NOMO-1 (cell line): ENCODE results near the gene RBMX2.
"Not testable (repeated sequence)": the region's sequence is repeated elsewhere in the genome, so short reads cannot be mapped to it uniquely, and the experiment has no call there.

ENCODE experiments used
- DNase-seq, 2 experiments: peaks; one replicate each; lab custom pipeline; 2025; ENCODE audit not compliant: unreplicated experiment in 2 of 2; lab: John Stamatoyannopoulos, UW

Gene RBMX2

GRCh38 chrX:130401415-130402207 lies at the start of gene RBMX2:
RBMX2 (plus strand) TSS chrX:130401987; CDS start chrX:130402033, 46 bp downstream.
- DNase-seq: peak; percentile 38 to 75

- not testable (repeated sequence) for DNase-seq
Observed at GRCh38 chrX:130352050-130352449, 49.7 kb upstream of the RBMX2 start.

DNA sequence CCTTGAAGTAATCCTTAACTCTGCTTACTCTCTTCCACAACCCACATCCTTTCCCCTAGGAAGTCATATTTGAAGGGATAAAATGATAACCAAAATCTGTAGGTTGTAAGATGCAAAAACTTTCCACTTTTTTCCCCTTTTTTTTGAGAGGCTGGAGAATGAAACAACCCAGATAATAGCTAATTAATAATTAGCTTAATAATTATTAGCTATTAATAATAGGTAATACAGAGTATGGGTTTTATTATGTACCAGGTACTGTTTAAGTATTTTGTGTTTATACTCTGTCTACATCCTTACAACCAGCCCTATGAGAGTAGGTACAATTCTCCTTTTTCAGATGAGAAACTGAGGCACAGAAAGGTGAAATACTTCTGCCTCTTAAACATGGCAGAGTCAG lies 25.7 kb upstream of the RBMX2 start:
- no peak for DNase-seq

GRCh38 chrX:130378024-130378669 lies 23.6 kb upstream of the RBMX2 start:
- no peak for DNase-seq

DNA sequence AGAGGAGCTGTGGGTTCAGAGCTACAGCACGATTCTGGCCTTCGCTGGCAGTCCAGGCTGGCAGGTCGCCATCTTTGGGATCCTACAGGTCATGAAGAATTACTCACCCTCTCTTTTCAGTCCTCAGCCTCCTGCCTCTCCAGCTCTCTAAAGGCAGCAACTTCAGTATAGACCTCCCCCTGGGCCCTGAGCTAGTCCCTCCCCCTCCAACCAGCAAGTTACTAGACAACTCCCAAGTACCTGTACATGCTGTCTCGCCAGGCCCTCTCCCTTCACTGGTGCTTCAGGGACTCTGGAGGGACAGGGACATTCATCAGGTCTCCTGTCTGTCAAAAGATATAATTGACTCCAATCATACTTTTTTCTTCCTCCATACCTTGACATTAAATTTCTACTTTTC lies 16.3 kb upstream of the RBMX2 start, which contains the start of gene GPR119:
GPR119 (minus strand) TSS at position 155 of the 400 bp plus-strand sequence. CDS start 227 bp downstream, outside the sequence.
- DNase-seq: no peak

GRCh38 chrX:130386408-130386808 lies 15.4 kb upstream of the RBMX2 start:
- no peak for DNase-seq

GRCh38 chrX:130393451-130394074 lies 8.2 kb upstream of the RBMX2 start:
- no peak for DNase-seq

GRCh38 chrX:130395341-130395740 lies 6.4 kb upstream of the RBMX2 start:
- DNase-seq: no peak

- no peak for DNase-seq
Observed at GRCh38 chrX:130402208-130402684, 459 bp downstream of the RBMX2 start.

DNA sequence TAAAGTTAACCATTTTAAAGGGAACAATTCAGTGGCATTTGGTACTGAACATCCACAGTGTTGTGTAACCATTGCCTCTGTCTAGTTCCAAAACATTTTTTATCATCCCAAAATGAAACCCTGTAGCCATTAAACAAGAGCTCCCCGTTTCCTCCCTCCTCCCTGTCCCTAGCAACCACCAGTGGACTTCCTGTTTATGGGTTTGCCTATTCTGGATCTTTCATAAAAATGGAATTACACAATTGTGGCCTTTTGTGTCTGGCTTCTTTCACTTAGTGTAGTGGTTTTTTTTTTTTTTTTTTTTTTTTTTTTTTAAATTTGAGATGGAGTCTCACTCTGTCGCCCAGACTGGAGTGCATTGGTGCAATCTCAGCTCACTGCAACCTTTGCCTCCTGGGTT lies 11.6 kb downstream of the RBMX2 start:
- no peak for DNase-seq

DNA sequence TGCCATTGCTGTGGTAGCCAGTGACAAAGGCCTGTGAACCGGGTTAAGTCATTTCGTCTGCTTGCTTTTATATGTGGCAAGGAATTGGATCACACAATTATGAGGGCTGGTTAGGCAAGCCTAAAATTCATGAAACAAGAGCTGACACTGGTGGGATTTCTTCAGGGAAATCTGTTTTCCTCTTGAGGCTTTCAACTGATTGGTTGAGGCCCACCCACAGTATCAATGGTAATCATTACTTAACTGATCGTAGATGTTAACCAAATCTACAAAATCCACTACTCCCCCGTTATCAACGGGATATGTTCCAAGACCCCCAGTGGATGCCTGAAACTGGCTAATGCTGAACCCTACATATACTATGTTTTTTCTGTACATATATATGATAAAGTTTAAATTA lies 13.0 kb downstream of the RBMX2 start:
- DNase-seq: no peak

DNA sequence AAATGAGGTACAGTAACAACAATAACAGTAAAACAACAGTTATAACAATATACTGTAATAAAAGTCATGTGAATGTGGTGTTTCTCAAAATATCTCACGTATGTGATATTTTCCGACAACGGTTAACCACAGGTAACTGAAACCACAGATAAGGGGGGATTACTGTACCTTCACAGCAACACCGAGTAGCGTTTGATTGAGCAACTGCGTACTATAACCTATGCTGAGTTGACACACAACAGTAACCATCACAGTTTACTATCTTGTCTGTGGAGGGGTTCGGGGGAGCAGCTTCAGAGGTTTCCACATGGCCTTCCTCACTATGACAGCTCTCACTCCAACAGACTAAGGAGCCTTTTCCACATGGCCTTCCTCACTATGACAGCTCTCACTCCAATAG lies 13.4 kb downstream of the RBMX2 start:
- DNase-seq: no peak

DNA sequence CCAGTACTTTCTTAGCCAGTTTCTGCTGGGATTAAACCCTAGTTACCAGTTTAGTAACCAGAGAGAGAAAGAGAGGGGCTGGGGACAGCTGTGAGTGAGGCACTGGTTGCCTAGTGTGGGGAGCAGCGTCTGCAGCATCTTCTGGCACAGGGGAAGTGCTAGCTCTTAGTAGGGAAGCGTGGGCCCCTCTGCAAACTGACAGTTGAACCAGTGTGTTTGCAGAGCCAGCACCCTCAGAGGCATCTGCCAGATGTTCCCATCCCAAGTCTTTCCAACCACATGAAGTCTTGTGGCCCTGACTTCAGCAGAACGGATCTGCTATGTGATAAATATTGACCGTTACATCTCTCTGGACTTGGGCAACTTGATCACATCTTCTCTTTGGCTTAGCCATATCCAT lies 15.0 kb downstream of the RBMX2 start:
- no peak for DNase-seq

DNA sequence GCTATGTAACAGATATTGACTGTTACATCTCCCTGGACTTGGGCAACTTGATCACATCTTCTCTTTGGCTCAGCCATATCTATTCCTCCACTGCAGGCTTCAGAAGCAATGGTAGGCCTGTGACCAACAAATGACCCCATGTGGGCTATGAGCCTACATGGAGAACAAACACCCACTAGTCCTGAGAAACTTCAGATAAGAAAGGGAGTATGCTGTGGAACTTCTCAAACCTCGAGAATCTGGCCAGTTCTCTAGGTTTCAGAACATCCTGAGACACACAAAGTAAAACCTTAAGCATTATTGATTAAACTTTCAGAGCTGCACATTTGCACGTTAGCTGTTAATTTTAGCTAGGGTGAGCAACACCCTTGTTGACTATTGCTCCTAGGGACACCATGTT lies 16.3 kb downstream of the RBMX2 start:
- no peak for DNase-seq

DNA sequence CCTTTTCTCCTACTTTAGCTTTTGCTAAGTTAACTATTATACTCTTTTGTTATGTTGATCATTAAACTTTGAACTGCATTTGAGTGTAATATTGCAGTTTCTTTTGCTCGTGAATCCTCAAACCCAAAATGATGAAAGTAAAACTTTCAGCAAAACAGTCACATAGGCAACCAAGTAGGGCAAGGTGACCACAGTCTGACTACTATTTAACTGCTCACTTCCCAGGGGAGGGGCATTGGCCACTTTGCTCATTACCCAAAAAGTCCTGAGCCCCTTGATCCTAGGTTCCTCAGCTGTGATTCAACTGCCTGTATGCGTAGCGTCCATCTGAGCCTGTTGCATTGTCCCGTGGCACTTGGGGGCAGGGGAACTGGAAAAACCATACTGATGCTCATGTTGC lies 17.0 kb downstream of the RBMX2 start:
- DNase-seq: no peak

DNA sequence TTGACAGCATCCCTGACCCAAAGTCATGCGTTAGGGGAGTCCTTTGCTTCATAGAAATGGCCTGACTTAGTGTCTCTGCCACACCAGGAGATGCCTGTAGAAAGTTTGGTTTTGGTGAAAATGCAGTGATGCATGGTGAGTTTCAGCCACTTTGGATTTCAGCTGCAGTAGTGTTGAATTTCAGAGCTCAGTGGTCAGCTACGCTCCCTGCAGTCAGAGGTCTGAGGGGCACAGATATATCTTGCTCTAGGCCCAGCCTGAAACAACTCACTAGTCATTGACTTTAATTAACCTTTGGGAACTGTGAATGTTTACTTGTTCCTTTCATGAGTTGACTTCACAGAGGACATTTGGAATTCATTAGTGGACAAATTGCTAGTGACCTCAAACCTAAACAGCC lies 17.5 kb downstream of the RBMX2 start:
- no peak for DNase-seq

DNA sequence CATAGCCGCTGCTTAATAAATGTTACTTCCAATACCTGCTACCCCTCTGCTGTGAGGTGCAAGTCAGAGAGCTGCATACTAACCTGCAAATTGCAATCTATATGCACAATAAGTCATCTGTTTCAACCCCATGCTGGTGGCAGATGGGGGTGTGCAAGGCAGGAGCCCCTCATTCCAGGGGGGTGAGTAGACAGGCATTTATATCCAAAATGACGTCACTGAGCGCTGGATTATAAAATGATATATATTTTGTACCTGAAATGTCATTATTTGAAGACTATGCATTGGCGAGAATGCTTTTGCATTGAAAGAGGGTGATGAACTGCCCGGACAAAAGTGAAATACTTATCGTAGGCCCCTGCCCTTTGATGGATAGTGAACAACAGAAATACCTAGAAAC lies 24.7 kb downstream of the RBMX2 start:
- no peak for DNase-seq

DNA sequence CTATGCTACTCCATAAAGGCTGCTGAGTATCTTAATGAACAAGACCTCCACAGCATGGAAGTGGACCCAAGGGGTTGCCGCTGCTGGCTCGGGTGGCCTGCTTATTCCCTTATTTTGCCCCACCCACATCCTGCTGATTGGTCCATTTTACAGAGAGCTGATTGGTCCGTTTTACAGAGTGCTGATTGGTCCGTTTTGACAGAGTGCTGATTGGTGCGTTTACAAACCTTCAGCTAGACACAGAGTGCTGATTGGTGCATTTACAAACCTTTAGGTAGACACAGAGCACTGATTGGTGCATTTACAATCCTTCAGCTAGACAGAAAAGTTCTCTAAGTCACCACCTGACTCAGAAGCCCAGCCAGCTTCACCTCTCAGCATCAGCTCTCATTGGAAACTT lies 27.4 kb downstream of the RBMX2 start:
- not testable (repeated sequence) for DNase-seq

- DNase-seq: no peak
Observed at GRCh38 chrX:130435937-130436336, 34.1 kb downstream of the RBMX2 start.

- not testable (repeated sequence) for DNase-seq
Observed at GRCh38 chrX:130437996-130438395, 36.2 kb downstream of the RBMX2 start.

GRCh38 chrX:130443875-130444274 lies 42.1 kb downstream of the RBMX2 start:
- DNase-seq: no peak
